Sigmoid colon (tissue), 7 donors: Measurements from ENCODE around the gene OR9I1. TPM values are rescaled to one million over a fixed set of nuclear protein-coding genes. Genes with fewer than 3 reads are reported as not detected.

Experiments
- DNase-seq: peaks from one replicate; pipeline ENCODE4 v3.0.0-alpha.2; 2019
- H3K27ac ChIP-seq, 4 donors: fragments of 200-600 bp; sonication (generic); one replicate each; pipeline ENCODE4 v1.5.1; 2016 to 2019; ENCODE audit warnings: mild to moderate bottlenecking in 1 of 4
- H3K27me3 ChIP-seq, 3 donors: fragments of 200-600 bp; sonication (generic); one replicate each; pipeline ENCODE4 v1.5.1; 2019; ENCODE audit warnings: mild to moderate bottlenecking in 1 of 3
- H3K36me3 ChIP-seq, 4 donors: fragments of 200-600 bp; sonication (generic); one replicate each; pipeline ENCODE4 v1.5.1; 2016 to 2019
- H3K4me1 ChIP-seq, 4 donors: fragments of 200-600 bp; sonication (generic); one replicate each; pipeline ENCODE4 v1.5.1; 2017 to 2019
- H3K4me3 ChIP-seq, 4 donors: fragments of 200-600 bp; sonication (generic); one replicate each; pipeline ENCODE4 v1.5.1; 2017 to 2019; ENCODE audit warnings: mild to moderate bottlenecking in 2 of 4, moderate library complexity in 1 of 4
- H3K9me3 ChIP-seq, 4 donors: fragments of 200-600 bp in 3 of 4; sonication (generic) in 3 of 4; one replicate each; pipeline versions ENCODE4 v1.5.1 to v1.6.1; 2013 to 2019
- CTCF ChIP-seq, 4 experiments: fragments of 450-650 bp in 3 of 4; fragments of 200-600 bp in 1 of 4; IDR thresholded peaks; one replicate each; pipeline ENCODE4 v1.5.1; 2016 to 2019; ENCODE audit warnings: antibody characterized with exemption in 4 of 4, mild to moderate bottlenecking in 3 of 4, moderate library complexity in 2 of 4
- EP300 ChIP-seq, 4 donors: sonication (generic); formaldehyde crosslinking; IDR thresholded peaks; one replicate each; pipeline ENCODE4 v1.6.1; 2017; ENCODE audit warnings: antibody characterized with exemption in 4 of 4
- POLR2A ChIP-seq, 2 donors: fragments of 450-650 bp; IDR thresholded peaks; one replicate each; pipeline ENCODE4 v1.6.1; 2016; ENCODE audit warnings: antibody characterized with exemption in 2 of 2, mild to moderate bottlenecking in 2 of 2, moderate library complexity in 2 of 2
- POLR2AphosphoS5 ChIP-seq, 4 donors: sonication (generic); formaldehyde crosslinking; IDR thresholded peaks; one replicate each; pipeline ENCODE4 v1.6.1; 2017; ENCODE audit warnings: antibody characterized with exemption in 4 of 4
- WGBS, 2 donors: extraction: QIAGEN DNeasy Blood & Tissue Kit; methylation state at CpG; one replicate each; pipeline ENCODE4 v1.1.7; 2013; 5-methylcytosine and 5-hydroxymethylcytosine counted together
- intact Hi-C: fragments of 100-400 bp; cut with DNase I; formaldehyde crosslinking; loops from one replicate; pipeline ENCODE4 v1.15.1; 2023
- polyA plus RNA-seq, 3 donors: library from polyadenylated mRNA; stranded (reverse); fragments of 200-250 nt; gene quantifications; one replicate each; pipeline ENCODE4 v1.2.3, GENCODE V29; 2013
- total RNA-seq, 4 donors: library from RNA; depleted of rRNA; stranded (reverse); fragments of >200 nt; gene quantifications; one replicate each; pipeline ENCODE4 v1.1.0, GENCODE V29; 2016
- donor health status: healthy with polysubstance abuse.
- donor health status: Bipolar disorder and iron deficiency.
- donor health status: healthy.

OR9I1 gene
- total and polyA plus RNA-seq, 7 donors = not detected

GRCh38 chr11:58142761-58143160 lies 17.4 kb upstream of the OR9I1 start:
- no peak for TF ChIP-seq EP300 (IDR thresholded peaks at IDR 0.05)
- TF ChIP-seq CTCF (IDR thresholded peaks at IDR 0.05) = no peak
- no peak for TF ChIP-seq POLR2AphosphoS5 (IDR thresholded peaks at IDR 0.05)
- no peak for TF ChIP-seq POLR2A (IDR thresholded peaks at IDR 0.05)
- no peak for DNase-seq
- no peaks in the 10 kb centered on the region for H3K36me3 ChIP-seq
- no peaks in the 10 kb centered on the region for H3K27me3 ChIP-seq
- no peaks in the 10 kb centered on the region for H3K4me1 ChIP-seq
- H3K4me3 ChIP-seq = no peak overlapping the region
- 61 to 83% methylated on average over 1 of the region's 1 CpG for WGBS, 2 donors
- intact Hi-C loops = no loop called here
- H3K9me3 ChIP-seq = no peaks in the 10 kb centered on the region
- H3K27ac ChIP-seq = no peak overlapping the region

- intact Hi-C loops = no loop called here
- no peak overlapping the region for H3K27ac ChIP-seq
- no peaks in the 10 kb centered on the region for H3K36me3 ChIP-seq
- no peak for DNase-seq
- no peaks in the 10 kb centered on the region for H3K4me1 ChIP-seq
- no peak overlapping the region for H3K4me3 ChIP-seq
- TF ChIP-seq CTCF (IDR thresholded peaks at IDR 0.05) (no peak), EP300 (IDR thresholded peaks at IDR 0.05) (no peak), POLR2A (IDR thresholded peaks at IDR 0.05) (no peak), POLR2AphosphoS5 (IDR thresholded peaks at IDR 0.05) (no peak)
- H3K27me3 ChIP-seq = no peaks in the 10 kb centered on the region
- 84 to 93% methylated on average over 1 of the region's 1 CpG for WGBS, 2 donors
- no peaks in the 10 kb centered on the region for H3K9me3 ChIP-seq
Observed at GRCh38 chr11:58135171-58135570, 9.8 kb upstream of the OR9I1 start.

- WGBS, 2 donors = 83 to 97% methylated on average over 1 of the region's 1 CpG
- Histone ChIP-seq H3K4me1 (no peaks in the 10 kb centered on the region), H3K36me3 (no peaks in the 10 kb centered on the region), H3K9me3 (no peaks in the 10 kb centered on the region), H3K27me3 (no peaks in the 10 kb centered on the region), H3K27ac (no peak overlapping the region), H3K4me3 (no peak overlapping the region)
- intact Hi-C loops = no loop called here
- DNase-seq = no peak
- no peak for TF ChIP-seq CTCF (IDR thresholded peaks at IDR 0.05)
- no peak for TF ChIP-seq POLR2A (IDR thresholded peaks at IDR 0.05)
- no peak for TF ChIP-seq POLR2AphosphoS5 (IDR thresholded peaks at IDR 0.05)
- TF ChIP-seq EP300 (IDR thresholded peaks at IDR 0.05) = no peak
Observed at GRCh38 chr11:58134151-58134550, 8.8 kb upstream of the OR9I1 start.

- 65 to 68% methylated on average over 7 of the region's 7 CpGs for WGBS, 2 donors
- Histone ChIP-seq H3K27ac (no peak overlapping the region), H3K36me3 (no peaks in the 10 kb centered on the region), H3K4me3 (no peak overlapping the region), H3K4me1 (no peaks in the 10 kb centered on the region), H3K27me3 (no peaks in the 10 kb centered on the region), H3K9me3 (no peaks in the 10 kb centered on the region)
- DNase-seq = no peak
- intact Hi-C loops = no loop called here
- TF ChIP-seq POLR2A (IDR thresholded peaks at IDR 0.05) (no peak), CTCF (IDR thresholded peaks at IDR 0.05) (no peak), POLR2AphosphoS5 (IDR thresholded peaks at IDR 0.05) (no peak), EP300 (IDR thresholded peaks at IDR 0.05) (no peak)
Observed at GRCh38 chr11:58133309-58134076, 8.2 kb upstream of the OR9I1 start.

GRCh38 chr11:58127350-58127749 lies 2.0 kb upstream of the OR9I1 start:
- no peak overlapping the region for H3K27ac ChIP-seq
- no peak overlapping the region for H3K4me3 ChIP-seq
- no peak for DNase-seq
- intact Hi-C loops = no loop called here
- no peaks in the 10 kb centered on the region for H3K27me3 ChIP-seq
- no peaks in the 10 kb centered on the region for H3K4me1 ChIP-seq
- H3K9me3 ChIP-seq = no peaks in the 10 kb centered on the region
- TF ChIP-seq POLR2AphosphoS5 (IDR thresholded peaks at IDR 0.05) (no peak), POLR2A (IDR thresholded peaks at IDR 0.05) (no peak), EP300 (IDR thresholded peaks at IDR 0.05) (no peak), CTCF (IDR thresholded peaks at IDR 0.05) (no peak)
- no peaks in the 10 kb centered on the region for H3K36me3 ChIP-seq
